ENCODE data around the gene NPTN.
"Not testable (repeated sequence)": the region's sequence is repeated elsewhere in the genome, so short reads cannot be mapped to it uniquely, and the experiment has no call there.

The NPTN gene

DNA sequence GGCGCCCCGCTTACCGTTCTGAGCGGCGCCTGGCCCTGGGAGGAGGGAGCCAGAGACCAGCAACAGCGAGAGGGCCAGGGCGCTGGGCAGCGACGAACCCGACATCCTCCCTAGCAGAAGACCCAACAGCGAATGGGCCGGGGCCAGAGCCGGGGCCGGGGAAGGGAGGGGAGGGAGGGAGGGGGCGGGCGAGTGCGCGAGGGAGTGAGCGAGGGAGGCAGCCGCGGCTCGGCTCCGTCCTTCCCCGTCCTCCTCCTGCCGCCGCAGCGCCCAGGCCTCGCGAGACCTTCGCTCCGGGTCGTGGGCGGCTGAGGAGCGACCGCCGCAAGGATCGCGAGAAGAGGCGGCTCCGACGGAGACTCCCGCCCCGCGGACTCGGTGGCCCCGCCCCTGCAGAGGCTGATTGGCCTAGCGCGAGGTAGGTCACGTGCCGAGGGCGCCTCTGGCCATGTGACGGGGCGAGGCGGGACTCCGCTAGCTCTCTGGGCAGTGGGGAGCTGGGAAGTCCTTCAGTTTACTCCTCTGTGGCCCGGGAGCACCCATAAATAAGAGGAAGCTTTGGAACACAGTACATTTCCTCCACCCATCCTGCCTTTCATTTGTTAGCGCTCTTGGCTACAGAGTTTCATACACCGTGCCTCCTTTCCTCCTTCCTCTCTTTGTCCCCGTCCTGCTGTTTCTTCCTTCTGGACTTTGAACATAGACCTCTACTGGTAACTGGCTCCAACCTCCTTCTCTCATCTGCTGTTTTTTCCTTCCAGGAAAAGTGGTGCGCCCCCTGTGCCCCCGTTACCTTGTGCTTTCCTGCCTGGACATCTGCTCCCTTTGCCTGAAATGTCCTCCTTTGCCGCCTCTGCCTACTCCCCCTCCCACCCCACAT is at the start of gene NPTN:
Gene NPTN, minus strand, starts transcription at position 279 of the 880 bp plus-strand sequence. Its CDS starts 174 bp downstream, at position 105.
- DNase-seq (ENCODE audit: low read depth, low spot score), result peak; percentile 95

DNA sequence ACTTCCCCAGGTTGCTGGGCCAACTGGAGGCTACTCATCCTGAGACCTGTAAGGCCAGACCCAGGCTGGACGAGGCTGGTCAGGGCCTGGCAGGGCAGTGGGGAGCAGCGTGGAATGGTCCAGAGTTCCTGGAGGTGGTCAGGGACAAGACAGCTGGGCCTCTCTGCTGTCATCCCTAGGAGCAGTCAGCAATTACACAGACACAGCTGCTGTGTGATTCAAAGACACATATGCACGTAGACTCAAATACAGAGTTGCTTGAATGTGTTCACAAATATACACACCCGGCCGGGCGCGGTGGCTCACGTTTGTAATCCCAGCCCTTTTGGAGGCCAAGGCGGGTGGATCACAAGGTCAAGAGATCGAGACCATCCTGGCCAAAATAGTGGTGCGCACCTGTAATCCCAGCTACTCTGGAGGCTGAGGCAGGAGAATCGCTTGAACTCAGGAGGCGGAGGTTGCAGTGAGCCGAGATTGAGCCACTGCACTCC is 49.5 kb upstream of the NPTN start:
- no peak for DNase-seq (ENCODE audit: low read depth, low spot score)

DNA sequence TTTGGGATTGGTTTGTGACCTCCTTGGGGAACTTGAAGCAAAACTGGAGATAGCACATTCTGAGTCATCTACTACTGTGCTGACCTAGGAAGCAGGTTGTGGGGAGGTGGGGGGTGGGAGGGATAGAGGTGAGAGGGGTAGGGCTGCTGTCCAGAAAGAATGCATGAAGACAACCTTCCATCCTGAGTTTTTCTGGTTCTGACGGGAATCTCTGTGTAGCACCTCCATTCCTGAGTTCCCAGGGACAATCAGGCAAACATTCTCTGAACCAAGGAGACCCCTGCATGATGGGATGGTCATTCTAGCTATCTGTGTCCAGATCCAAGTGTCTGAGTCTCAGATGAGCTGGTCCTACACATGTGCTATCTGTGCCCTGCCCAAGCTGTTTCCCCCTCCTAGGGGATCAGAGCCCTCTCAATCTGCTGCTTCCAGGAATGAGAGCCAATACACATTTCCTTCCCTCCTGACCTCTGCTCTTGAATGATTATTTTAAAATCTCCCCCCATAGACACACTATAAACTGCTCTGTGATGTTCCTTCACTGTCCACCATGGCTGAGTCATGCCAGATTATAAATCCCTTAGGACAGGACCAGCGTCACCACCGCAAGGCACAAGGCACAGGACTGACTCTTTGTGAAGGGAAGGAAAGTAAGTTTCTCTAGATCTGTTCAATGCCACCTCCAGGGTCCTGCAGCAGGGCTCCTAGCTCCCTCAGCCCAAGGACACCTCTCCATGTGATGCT is 48.8 kb upstream of the NPTN start:
- no peak for DNase-seq (ENCODE audit: low read depth, low spot score)

DNA sequence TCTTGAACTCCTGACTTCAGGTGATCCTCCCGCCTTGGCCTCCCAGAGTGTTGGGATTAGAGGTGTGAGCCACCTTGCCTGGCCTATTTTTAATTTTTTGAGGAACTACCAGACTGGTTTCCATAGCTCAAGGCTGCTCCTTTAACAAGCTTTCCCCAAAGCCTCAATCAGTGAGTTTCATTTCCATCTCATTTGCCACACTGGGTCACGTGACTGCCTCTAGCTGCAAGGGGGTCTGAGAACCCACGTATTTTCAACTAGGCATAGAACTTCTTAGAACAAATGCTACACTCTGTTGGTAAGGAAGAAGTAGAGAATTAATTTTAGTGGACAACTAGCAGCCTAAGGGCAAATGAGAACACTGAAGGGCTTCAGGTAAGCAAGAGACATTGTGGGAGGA is 47.9 kb upstream of the NPTN start:
- DNase-seq (ENCODE audit: low read depth, low spot score), result no peak

DNA sequence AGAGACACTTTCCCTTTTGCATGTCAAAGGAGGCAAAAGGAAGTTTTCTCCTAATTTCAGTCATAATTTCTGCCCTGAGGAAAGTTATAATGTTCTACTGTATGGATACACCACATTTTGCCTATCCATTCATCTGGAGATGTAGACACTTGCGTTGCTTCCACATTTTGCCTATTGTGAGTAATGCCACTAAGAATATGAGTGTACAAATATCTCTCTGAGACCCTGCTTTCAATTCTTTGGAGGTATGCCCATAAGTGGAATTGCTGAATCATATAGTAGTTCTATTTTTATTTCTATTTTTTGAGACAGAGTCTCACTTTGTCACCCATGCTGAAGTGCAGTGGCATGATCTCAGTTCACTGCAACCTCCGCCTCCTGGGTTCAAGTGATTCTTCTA is 47.4 kb upstream of the NPTN start:
- no peak for DNase-seq (ENCODE audit: low read depth, low spot score)

DNA sequence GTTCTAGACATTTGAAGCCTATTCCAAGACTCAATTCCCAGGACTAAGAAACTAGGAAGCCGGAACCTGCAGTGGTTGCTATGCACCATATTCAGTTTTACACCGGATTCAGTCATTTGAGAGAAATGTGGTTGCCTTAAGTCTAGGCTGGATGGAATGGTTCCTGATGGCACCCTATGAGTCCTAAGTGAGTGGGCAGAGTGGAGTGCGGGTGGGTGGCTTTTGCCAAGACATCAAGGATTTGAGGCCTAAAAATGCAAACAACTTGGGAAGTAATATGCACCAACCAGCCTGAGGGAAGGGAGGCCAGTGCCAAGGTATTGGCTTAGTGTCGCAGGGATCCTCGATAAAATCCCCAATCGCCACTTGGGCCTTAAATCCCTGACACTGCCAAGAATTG is 46.8 kb upstream of the NPTN start:
- no peak for DNase-seq (ENCODE audit: low read depth, low spot score)

DNA sequence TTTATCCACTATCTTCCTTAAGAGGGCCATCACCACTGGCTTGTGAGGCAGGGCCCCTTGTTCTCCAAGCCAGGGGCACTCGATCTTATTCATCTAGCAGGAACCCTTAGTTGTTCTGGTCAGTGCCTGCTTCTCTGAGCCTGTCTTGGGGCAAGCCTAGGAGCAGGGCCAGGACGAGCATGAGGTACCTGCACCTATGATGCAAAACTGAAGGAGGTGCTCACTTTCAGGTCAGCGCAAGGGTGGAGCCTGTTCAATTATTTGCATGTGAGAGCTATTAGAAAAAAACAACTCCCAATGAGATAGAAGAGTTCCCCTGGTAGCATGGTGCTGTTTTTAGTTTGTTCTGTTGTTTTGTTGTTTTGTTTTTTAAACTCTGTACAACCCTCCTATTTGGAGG is 46.0 kb upstream of the NPTN start:
- no peak for DNase-seq (ENCODE audit: low read depth, low spot score)

DNA sequence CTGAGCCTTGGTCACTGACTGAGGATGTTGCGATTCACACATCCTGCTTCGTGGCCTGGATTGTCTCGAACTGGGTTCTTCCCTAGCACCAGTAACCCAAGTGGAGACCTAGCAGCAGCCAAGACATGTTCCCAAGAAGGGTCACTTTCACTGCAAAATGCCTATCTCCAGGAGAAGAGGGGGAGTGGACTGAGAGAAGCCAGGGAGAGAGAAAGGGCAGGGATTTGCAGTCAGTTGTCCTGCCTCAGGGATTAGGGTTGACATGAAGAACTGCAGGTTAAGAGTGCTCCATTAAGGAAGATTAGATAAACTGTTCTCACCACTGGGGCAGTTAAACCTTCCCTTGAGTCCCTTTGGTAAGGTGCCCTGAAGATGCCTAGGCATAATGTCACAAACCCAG is 45.3 kb upstream of the NPTN start:
- no peak for DNase-seq (ENCODE audit: low read depth, low spot score)

DNA sequence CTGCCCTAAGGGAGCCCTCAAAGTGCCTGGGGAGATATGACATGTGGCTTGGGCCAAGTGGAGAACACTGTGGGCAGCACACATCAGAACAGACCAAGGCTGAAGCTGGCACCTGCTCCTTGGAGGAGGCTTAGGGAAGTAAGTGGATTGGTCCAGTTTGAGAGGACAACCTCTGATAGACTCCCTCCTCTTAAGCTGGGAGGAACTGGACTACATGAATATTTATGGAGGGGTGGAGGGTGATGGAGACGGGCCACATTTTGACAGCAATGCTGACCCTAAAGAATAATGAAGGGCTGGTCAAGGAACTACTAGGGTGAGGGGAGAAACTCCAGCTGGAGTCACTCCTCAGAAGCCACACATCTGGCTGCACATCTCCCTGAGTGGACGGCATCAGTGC is 44.5 kb upstream of the NPTN start:
- no peak for DNase-seq (ENCODE audit: low read depth, low spot score)

DNA sequence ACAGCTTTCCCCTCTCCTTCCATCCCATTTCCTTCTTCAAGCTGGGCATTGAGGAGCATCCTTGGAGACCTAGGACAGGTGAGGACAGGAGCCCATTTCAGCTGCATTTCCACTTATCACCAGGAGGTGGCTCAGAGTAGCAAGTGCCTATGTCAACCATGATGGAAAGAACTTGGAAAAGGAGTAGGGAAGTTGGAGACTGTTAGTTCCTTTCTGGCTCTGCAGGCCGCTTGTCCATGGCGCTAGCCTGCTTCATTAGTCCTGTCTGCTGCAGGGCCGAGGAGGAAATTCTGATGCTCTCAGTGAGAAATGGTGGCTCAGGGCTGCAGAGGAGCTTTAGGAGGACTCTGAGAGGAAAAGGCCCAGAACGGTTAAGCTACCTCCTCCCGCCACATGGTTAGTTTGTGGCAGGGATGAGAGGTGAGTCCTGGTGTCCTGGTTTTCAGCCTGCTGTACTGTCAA is 44.0 kb upstream of the NPTN start:
- DNase-seq (ENCODE audit: low read depth, low spot score), result no peak

DNA sequence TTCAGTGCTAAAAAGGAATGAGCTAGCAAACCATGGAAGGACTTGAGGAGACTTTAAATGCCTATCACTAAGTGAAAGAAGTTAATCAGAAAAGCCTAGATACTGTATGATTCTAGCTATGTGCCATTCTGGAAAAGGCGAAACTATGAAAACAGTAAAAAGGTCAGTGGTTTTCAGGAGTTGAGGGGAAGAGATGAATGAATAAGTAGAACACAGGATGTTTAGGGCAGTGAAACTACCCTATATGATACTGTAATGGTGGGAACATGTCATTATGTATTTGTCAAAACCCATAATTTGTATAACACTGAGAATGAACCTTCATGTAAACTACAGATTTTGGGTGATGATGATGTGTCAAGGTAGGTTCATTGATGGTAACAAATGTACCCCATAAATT is 41.4 kb upstream of the NPTN start:
- no peak for DNase-seq (ENCODE audit: low read depth, low spot score)

DNA sequence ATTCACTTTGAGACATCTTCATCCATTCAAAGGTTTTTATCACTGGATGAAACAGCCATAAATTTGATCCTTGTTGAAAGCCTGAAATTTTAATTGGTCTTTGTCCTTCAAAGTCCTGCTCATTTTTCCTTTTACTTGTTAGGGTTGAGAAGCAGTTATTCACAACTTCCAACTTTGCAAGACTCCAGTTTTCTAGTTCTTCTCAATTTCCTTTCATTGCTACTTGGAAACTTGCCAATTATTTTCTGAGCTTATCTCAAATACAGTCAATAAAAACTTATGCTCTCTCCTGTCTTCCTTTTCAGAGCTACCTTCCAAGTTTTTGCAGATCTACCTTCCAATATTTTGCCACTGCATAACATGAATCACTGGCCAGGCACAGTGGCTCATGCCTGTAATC is 27.3 kb upstream of the NPTN start:
- DNase-seq (ENCODE audit: low read depth, low spot score), result no peak

DNA sequence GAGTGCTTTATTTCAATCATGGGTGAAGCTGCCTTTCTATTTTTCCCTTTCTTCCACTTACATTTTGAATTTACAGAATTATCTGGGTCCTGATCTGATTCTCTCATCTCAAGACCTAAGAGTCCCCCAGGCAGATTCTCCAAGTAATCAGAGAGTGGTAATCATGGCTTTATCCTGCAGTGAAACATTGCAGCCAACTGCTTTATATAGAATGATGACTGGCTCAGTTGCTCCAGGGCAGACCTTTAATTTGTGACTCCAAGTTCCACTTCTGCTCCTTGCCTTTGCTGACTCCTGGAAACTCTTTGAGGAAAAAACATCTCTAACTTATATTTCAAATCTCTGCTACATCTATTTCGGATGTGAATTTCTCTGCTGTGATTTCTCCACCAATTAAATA is 25.5 kb upstream of the NPTN start:
- no peak for DNase-seq (ENCODE audit: low read depth, low spot score)

DNA sequence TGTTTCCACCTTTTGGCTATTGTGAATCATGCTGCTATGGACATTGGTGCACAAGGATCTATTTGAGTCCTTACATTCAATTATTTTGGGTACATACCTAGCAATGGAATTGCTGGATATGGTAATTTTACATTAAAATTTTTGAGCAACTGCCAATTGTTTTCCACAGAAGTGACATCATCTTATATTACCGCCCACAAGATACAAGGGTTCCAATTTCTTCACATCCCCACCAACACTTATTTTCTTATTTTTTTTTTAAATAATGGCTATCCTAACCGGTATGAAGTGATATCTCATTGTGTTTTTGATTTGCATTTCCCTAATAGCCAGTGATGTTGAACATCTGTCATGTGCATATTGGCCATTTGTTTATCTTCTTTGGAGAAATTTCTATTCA is 22.5 kb upstream of the NPTN start:
- no peak for DNase-seq (ENCODE audit: low read depth, low spot score)

DNA sequence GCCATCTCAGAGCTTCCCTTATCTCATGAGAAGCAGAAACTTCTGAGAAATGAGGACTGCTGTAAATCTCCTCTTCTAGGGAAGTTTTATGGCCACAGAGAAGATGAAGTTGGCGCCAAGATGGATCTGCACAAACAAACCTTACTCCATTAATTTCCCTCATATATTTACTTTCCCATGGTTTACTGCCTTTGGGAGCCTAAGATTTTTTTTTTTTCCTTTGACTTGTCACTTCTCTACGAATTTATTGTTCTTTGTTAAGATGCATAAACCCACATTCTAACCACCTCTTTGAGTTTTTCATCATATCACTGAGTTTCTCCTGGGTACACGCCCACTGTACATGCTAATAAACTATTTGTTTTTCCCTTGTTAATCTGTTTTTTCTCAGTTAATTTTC is 21.5 kb upstream of the NPTN start:
- DNase-seq (ENCODE audit: low read depth, low spot score), result no peak

DNA sequence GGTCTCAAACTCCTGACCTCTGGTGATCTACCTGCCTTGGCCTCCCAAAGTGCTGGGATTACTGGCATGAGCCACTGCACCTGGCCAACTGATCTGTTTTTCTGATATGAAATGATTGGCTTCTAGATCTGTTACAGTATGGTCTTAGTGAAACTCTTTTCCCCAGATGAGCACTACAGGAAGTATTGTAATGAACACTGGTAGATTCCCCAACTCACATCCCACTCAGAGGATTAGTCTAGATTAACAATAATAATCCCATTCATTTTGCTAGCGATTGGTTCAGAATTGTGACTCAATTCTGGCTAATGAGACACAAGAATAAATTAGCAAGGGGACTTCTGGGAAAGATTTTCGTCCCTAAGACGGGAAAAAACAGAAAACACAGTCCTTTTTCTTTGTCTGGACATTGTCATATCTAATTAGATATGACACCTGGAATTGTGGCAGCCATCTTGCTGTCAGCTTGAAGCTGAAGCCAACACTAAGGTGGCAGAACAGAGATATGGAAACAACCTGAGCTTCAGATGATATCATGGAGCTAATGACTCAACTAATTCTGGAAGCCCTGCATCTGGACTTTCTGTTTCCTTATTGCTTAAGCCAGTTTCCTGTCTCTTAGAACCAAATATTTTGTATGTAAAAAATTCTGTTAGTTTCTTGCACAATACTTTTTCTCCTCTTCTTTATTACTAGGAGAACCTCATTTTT is 17.4 kb upstream of the NPTN start:
- no peak for DNase-seq (ENCODE audit: low read depth, low spot score)

DNA sequence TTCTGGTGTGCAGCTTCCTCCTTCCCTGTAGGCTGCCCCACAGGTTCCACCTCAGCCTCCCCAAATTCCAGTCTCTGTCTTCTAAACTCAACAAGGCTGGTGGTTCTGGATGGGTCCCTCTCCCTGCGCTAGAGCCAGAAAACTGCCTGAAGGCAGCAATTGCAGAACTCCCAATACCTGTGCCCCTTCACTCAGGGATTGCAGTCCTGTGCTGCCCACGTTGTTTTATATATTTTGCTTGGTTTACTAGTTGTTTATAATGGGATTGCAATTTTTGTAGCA is 14.8 kb upstream of the NPTN start:
- DNase-seq (ENCODE audit: low read depth, low spot score), result no peak

DNA sequence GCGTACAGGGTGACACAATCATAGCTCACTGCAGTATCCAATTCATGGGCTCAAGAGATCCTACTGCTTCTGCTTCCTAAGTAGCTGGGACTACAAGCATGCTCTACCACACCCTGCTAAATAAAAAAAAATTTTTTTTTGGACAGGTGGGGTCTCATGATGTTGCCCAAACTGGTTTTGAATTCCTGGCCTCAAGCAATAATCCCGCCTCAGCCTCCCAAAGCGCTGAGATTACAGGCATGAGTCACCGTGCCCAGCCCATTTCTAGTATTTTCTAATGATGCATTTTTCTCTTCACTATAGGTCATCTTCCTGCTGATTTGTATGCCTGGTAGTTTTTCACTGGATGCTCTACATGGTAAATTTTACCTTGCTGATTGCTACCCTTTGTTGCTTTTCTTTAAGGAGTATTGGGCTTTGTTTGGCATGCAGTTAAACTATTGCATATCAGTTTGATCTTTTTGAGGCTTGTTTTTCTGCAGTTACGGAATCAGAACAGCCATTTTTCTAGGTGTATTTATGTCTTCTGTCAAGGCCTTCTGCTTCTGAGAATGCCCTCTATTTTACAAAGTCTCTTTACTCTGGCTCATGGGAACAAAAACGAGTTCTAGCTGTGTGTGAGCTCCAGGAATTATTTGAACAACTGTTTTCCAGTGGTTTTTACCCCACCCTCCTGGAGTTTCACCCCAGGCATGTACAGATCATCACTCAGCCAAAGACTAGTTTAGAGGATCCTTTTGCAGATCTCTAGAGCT is 14.2 kb upstream of the NPTN start:
- no peak for DNase-seq (ENCODE audit: low read depth, low spot score)

DNA sequence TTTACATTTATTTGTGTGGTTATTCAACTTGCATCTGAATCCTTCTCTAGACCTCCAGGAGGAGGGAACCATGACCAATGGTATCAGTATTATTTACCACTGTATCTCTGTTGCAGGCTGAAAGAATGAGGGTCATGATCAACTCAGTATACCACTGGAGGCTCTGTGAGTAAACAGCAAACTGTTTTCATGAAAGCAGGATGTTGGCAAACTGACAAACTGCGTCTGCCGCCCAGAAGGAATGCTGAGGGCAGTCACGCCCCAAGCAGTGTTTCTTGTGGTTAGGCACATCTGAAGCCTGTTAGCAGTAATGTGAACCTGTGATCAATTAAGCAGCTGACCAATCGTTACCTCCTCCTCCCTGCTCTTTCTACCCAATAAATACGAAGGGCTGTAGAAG is 6.3 kb upstream of the NPTN start:
- DNase-seq (ENCODE audit: low read depth, low spot score), result not testable (repeated sequence)

DNA sequence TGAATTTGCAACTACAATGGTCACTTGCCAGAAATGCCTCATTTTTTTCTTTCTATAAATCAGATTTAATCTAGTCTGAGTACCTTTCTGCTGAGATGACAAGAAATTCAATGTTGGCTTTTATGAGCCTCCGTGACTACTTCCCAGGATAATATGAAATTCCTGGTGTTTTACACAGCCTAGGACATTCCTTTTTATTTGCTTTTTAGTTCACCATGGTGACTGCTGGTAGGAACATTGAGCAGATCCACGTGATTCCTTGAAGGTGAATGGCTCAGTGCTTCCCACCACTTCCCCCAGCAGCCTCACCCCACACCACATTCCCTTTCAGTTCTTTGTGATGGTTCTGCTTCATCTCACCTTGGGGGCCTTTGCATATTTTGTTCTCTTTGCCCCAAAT is 4.3 kb upstream of the NPTN start:
- no peak for DNase-seq (ENCODE audit: low read depth, low spot score)

DNA sequence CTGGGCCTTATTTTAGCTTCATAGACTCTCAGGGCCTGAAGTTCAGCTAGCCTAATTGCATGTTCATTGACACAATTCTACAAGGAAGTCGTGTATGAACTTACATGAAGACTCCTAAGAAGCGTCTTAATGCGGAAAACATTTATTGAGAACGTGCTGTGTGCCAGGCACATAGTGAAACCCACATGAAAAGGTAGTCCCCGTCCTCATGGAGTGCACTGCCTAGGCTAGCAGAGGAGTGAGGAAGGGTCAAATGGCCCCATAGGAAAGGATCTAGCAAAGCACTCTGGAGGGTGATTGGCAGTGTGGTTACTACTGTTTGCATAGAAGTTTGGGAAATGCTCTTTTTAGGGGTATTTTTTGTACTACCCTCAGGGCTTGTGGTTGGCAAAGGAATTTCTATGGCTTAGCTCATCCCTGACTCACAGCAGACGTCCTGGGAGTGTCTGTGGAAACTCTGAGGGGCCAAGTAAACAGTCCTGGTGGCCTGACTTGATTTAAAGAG is 854 bp upstream of the NPTN start:
- DNase-seq (ENCODE audit: low read depth, low spot score), result peak; percentile 69

DNA sequence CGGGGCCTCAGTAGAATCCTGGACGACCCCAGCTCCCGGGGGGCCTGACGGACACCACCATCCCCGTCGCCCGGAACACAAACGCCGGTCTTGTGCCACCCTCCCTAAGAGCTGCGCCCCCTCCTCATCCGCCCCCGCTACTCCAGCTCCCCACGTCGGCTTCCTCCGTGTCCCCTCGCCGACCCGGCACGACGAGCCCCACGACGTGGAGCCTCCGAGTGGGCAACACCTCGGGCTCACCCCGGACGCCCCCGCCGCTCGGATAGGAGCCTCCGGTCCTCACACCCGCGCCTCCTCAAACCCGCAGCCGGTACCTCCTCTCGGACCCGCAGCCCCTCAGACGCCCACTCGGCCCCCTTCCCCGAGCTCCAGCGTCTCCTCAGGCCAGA is 525 bp downstream of the NPTN start:
- no peak for DNase-seq (ENCODE audit: low read depth, low spot score)
